ENCODE data around the gene SPEM2.

The SPEM2 gene

DNA sequence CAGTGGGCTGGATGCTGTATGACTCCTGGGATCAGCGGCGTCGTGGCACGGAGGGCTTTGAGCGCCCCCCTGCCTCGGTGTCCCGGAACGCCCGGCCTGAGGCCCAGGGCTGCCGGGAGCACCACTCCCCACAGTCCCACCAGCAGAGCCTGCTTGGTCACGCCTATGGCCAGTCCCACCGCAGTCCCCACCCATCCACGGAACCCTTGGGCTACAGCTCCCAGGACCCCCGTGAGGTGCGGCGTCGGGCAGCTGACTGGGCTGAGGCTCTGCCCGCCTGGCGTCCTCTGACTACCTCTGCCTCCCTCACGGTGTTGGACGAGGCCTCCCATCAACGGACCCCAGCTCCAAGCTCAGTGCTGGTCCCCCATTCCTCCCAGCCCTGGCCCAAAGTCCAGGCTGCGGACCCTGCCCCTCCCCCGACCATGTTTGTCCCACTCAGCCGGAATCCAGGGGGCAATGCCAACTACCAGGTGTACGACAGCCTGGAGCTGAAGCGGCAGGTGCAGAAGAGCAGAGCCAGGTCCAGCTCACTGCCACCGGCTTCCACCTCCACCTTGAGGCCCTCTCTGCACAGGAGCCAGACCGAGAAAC is 1.6 kb downstream of the SPEM2 start:
- TF ChIP-seq, protein P1, sequence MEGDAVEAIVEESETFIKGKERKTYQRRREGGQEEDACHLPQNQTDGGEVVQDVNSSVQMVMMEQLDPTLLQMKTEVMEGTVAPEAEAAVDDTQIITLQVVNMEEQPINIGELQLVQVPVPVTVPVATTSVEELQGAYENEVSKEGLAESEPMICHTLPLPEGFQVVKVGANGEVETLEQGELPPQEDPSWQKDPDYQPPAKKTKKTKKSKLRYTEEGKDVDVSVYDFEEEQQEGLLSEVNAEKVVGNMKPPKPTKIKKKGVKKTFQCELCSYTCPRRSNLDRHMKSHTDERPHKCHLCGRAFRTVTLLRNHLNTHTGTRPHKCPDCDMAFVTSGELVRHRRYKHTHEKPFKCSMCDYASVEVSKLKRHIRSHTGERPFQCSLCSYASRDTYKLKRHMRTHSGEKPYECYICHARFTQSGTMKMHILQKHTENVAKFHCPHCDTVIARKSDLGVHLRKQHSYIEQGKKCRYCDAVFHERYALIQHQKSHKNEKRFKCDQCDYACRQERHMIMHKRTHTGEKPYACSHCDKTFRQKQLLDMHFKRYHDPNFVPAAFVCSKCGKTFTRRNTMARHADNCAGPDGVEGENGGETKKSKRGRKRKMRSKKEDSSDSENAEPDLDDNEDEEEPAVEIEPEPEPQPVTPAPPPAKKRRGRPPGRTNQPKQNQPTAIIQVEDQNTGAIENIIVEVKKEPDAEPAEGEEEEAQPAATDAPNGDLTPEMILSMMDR (IDR thresholded peaks at IDR 0.05; ENCODE audit: borderline replicate concordance, control extremely low read depth, extremely low read depth, insufficient read depth, missing control alignments) = no peak
- in situ Hi-C loops (cut with MboI; ENCODE audit: low sequenced_read_pairs, unreplicated experiment) = no loop called here
- no peak for DNase-seq (ENCODE audit: low spot score)

DNA sequence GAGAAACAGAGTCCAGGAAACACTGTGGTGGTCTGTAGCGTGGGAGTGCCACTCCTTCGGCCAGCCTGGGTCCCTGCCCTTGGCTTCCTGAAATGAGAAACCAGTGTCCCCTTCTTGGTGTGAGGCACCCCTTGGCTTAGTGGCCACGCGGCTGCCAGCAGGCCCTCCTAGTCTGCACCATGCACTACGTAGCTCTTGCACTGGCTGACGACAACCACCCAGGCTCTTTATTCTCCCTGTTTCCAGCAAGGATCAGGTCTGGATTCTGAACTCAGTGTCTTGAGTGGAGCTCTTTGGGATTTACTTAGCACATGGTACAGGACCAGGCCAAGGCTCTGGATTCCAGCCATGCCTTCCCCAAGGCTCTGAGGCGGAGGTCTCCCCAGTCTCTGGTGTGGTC is 2.1 kb downstream of the SPEM2 start:
- TF ChIP-seq, protein P1 (IDR thresholded peaks at IDR 0.05; ENCODE audit: borderline replicate concordance, control extremely low read depth, extremely low read depth, insufficient read depth, missing control alignments) = no peak
- DNase-seq (ENCODE audit: low spot score) = no peak
- in situ Hi-C loops (cut with MboI; ENCODE audit: low sequenced_read_pairs, unreplicated experiment) = no loop called here

DNA sequence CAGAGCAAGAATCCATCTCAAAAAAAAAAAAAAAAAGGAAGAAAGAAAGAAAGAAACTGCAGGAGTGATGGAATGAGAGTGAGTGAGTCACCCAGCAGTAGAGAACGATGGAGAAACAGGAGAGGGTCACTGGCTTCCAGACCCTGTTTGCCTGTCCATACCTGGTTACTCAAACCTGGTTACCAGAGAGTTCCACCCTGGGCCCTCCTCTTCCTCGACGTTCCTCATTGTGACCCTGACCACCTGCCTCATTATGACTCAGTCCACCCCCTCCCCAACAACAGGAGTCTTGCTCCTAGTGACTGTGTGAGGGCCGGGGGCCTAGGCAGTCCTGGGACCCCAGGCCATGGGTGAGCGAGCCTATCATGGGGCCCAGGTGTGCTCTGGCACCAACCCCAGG is 3.1 kb downstream of the SPEM2 start, which contains the start of gene SPEM3:
TSS of gene SPEM3 (plus strand) at position 301 of the 400 bp plus-strand sequence. CDS start at position 347, 46 bp downstream.
- in situ Hi-C loops (cut with MboI; ENCODE audit: low sequenced_read_pairs, unreplicated experiment) = no loop called here

DNA sequence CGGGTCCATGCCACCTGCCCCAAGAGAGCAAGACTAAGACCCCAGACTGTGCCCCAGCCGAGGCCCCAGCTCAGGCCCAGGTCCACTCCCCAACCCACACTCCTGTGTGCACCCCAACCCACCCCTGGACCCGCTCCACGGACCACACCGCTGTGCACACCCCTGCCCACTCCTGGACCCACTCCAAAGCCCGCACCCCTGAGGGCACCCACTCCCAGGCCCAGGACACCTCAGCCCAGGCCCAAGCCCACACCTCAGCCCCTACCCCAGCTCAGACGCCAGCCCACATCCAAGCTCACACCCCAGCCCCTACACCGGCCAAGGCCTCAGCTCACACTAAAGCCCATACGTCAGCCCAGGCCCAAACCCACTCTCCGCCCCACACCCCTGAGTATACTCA is 4.3 kb downstream of the SPEM2 start:
- in situ Hi-C loops (cut with MboI; ENCODE audit: low sequenced_read_pairs, unreplicated experiment) = no loop called here
- no peak for DNase-seq (ENCODE audit: low spot score)
- TF ChIP-seq, protein P1 (IDR thresholded peaks at IDR 0.05; ENCODE audit: borderline replicate concordance, control extremely low read depth, extremely low read depth, insufficient read depth, missing control alignments) = no peak

More for the DNA sequence above, 3.1 kb downstream of the SPEM2 start, which contains the start of gene SPEM3:
- no peak for DNase-seq (ENCODE audit: low spot score)
- TF ChIP-seq, protein P1 (IDR thresholded peaks at IDR 0.05; ENCODE audit: borderline replicate concordance, control extremely low read depth, extremely low read depth, insufficient read depth, missing control alignments) = no peak

DNA sequence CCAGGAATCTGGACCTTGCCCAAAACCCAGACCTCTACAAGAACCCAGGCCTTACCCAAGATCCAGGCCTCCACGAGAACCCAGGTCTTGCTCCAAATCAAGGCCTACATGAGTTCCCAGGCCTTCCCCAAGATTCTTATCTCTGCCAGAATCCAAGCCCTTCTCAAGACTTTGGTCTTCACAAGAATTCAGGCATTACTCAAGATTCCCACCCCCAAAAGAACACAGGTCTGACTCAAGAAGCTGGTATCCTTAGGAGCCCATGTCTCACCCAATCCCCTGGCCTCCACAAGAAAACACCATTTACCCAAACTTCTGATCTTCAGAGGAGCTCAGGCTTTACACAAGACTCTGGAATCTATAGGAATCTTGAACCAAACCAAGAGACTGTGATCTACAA is 5.8 kb downstream of the SPEM2 start:
- no peak for DNase-seq (ENCODE audit: low spot score)
- in situ Hi-C loops (cut with MboI; ENCODE audit: low sequenced_read_pairs, unreplicated experiment) = no loop called here
- TF ChIP-seq, protein P1 (IDR thresholded peaks at IDR 0.05; ENCODE audit: borderline replicate concordance, control extremely low read depth, extremely low read depth, insufficient read depth, missing control alignments) = no peak

DNA sequence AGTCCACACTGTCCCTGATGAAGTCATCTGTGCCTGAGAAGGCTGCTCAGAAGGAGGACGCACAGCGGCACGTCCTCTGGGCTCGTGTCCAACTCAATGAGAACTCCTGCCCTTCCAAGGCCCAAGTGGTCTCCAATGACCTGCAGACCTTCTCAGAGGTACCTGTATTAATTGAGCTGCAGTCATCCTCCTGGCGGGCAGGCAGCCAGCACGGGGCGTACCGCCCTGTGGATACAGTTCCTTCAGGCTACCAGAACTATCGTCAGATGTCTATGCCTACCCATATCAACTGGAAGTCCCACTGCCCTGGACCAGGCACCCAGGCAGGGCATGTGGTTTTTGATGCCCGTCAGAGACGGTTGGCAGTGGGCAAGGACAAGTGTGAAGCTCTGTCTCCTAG is 6.9 kb downstream of the SPEM2 start:
- no peak for DNase-seq (ENCODE audit: low spot score)
- in situ Hi-C loops (cut with MboI; ENCODE audit: low sequenced_read_pairs, unreplicated experiment) = no loop called here
- TF ChIP-seq, protein P1 (IDR thresholded peaks at IDR 0.05; ENCODE audit: borderline replicate concordance, control extremely low read depth, extremely low read depth, insufficient read depth, missing control alignments) = no peak

Data from GM13976 (cell line).